HG03520 (cell line): Measurements from ENCODE around the gene ARF6.
"Not testable (repeated sequence)": the region's sequence is repeated elsewhere in the genome, so short reads cannot be mapped to it uniquely, and the experiment has no call there.

ENCODE experiments used
- ATAC-seq: cut with Tn5 transposase; IDR thresholded peaks from one replicate; pipeline ENCODE4 v1.9.1; 2021; ENCODE audit warnings: mild to moderate bottlenecking, moderate library complexity; ENCODE audit not compliant: unreplicated experiment

The ARF6 gene

DNA sequence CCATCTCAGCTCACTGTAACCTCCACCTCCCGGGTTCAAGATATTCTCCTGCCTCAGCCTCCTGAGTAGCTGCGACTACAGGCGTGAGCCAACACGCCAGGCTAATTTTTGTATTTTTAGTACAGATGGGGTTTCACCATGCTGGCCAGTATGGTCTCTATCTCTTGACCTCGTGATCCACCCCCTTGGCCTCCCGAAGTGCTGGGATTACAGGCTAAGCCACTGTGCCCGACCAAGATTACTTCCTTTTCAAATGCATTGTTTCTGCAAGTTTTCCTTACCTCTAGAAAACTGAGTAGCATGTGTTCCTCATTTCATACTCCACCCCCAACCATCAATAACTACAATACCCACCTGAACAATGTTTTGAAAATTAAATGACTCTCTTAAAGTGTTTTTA, 13.1 kb downstream of the ARF6 start:
- ATAC-seq: no peak

DNA sequence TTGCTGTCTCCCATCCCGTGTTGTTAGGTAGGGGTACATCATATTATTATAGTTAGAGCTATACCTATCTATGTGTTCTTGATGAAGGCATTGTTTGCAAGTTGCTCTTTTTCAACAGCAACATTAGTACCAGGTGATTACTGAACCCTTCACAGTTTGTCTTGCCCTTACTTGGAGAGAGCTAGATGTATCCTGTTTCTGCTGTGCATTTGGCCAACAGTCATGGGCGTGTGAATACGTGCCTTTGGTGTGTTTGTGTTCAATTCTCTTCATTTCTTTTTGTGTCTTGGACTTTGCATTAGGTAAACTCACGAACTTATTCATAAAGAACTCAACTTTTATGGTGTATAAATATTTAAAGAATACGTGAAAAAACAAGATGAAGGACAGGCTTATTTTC, 14.3 kb downstream of the ARF6 start:
- ATAC-seq: no peak

GRCh38 chr14:49908433-49908782, 15.5 kb downstream of the ARF6 start:
- ATAC-seq: no peak

- no peak for ATAC-seq
These were observed 16.1 kb downstream of the ARF6 start for GRCh38 chr14:49909016-49909415.

GRCh38 chr14:49915085-49915484, 22.2 kb downstream of the ARF6 start:
- no peak for ATAC-seq

GRCh38 chr14:49918706-49919105, 25.8 kb downstream of the ARF6 start:
- ATAC-seq: no peak

GRCh38 chr14:49919825-49920659, 27.2 kb downstream of the ARF6 start:
- no peak for ATAC-seq

DNA sequence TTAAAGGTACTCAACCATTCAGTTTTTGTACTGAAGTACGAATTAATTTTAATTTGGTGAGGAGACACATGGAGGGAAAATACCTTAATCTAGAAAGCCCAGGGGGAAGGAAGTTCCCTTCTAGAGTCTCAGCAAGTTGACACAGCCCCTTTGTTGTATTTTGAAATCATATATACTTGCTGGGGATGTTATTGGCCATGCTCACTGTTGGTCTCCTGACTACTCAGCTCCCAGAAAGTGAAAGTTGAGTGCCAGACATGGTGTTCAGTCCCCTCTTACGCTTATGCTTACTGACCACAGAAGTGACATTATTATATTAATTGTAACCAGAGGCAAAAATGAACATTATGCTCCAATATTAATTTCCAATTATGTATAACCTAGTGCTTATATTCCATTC, 28.1 kb downstream of the ARF6 start:
- no peak for ATAC-seq

DNA sequence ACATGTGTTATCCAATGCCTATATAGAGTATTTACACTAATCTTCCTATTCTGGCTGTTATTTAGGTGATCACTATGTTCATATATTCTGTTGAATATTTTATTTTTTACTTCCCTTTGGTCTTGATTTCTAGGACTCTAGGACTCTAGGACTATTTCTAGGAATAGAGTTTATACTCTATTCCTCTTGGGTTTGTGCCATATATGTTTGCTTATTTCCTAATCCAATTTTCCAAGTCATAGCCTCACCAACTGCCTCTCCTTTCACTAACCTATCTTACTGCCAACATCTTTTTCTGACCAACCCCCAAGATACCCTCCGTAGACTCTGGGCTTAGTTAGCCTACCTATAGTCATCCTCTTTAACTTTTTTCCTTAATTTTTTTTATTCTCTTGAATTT, 28.5 kb downstream of the ARF6 start:
- ATAC-seq: no peak

GRCh38 chr14:49923442-49923841, 30.6 kb downstream of the ARF6 start:
- ATAC-seq: no peak

- no peak for ATAC-seq
These were observed 31.0 kb downstream of the ARF6 start for GRCh38 chr14:49923881-49924280.

DNA sequence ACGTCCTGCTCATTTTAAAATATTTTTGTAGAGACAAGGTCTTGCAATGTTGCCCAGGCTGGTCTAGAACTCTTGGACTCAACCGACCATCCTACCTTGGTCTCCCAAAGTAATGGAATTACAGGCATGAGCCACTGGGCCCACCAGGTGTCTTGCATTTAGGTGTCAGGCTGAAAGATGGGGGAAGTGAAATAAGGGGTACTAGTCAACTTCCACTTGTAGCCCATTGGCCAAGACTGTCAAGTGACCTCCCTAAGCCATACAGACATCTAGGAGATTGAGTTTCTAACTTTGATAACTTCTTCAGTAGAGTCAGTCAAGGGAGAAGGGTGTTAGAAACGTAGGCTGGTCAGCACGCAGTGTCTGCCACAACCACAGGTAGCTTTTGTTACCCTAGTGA, 32.0 kb downstream of the ARF6 start:
- no peak for ATAC-seq

- no peak for ATAC-seq
These were observed 33.9 kb downstream of the ARF6 start for GRCh38 chr14:49926803-49927202.

DNA sequence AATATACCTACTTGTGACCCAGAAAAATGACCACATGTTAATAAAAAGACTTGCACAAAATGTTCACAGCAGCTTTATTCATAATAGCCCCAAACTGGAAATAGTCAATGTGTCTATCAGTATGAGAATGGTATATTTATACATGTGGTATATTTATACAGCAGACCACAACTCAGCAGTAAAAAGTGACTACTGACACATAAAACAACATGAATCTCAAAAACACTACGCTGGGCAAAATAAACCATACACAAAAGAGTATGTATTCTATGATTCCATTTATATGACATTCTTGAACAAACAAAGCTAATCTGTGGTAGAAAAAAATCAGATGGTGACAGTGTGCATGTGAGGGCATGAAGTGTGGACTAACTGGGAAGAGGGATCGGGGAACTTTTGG, 35.1 kb downstream of the ARF6 start:
- ATAC-seq: no peak

GRCh38 chr14:49930720-49931119, 37.8 kb downstream of the ARF6 start:
- no peak for ATAC-seq

GRCh38 chr14:49931523-49931922, 38.6 kb downstream of the ARF6 start:
- no peak for ATAC-seq

GRCh38 chr14:49933128-49933527, 40.2 kb downstream of the ARF6 start:
- no peak for ATAC-seq

- ATAC-seq: no peak
These were observed 40.8 kb downstream of the ARF6 start for GRCh38 chr14:49933704-49934103.

GRCh38 chr14:49934646-49935045, 41.8 kb downstream of the ARF6 start:
- ATAC-seq: no peak

GRCh38 chr14:49935526-49935925, 42.6 kb downstream of the ARF6 start:
- ATAC-seq: no peak

DNA sequence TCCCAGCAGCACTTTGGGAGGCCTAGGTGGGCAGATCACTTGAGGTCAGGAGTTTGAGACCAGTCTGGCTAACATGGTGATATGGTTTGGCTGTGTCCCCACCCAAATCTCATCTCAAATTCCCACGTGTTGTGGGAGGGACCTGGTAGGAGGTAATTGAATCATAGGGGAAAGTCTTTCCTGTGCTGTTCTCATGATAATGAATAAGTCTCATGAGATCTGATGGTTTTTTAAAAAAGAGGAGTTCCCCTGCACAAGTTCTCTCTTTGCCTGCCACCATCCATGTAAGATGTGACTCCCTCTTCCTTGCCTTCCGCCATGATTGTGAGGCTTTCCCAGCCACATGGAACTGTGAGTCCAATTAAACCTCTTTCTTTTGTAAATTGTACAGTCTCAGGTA, 43.4 kb downstream of the ARF6 start:
- not testable (repeated sequence) for ATAC-seq

DNA sequence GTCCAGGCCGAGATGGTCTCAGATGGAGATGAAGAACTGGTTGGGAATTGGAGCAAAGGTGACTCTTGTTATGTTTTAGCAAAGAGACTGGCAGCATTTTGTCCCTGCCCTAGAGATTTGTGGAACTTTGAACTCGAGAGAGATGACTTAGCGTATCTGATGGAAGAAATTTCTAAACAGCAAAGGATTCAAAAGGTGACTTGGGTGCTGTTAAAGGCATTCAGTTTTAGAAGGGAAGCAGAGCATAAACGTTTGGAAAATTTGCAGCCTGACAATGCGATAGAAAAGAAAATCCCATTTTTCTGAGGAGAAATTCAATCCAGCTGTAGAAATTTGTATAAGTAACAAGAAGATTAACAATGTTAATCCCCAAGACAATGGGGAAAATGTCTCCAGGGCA, 44.0 kb downstream of the ARF6 start:
- not testable (repeated sequence) for ATAC-seq

DNA sequence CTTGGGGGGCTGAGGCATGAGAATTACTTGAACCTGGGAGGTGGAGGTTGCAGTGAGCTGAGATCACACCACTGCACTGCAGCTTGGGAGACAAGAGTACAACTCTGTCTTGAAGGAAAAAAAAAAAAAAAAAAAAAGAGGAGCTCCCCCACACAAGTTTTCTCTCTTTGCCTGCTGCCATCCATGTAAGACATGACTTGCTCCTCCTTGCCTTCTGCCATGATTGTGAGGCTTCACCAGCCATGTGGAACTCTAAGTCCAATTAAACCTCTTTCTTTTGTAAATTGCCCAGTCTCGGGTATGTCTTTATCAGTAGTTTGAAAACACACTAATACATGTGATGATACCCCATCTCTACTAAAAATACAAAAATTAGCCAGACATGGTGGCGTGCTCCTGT, 46.3 kb downstream of the ARF6 start:
- not testable (repeated sequence) for ATAC-seq
